HCT116 (cell line): ENCODE measurements around the gene TET2. TPM values are rescaled to one million over a fixed set of nuclear protein-coding genes. Genes with fewer than 3 reads are reported as not detected.

Experiments
- ATAC-seq: fragments of 200-7000 bp; cut with Tn5 transposase; 2 replicates; pipeline ENCODE4 v1.9.1; 2020; ENCODE audit warnings: mild to moderate bottlenecking, moderate library complexity
- BruUV-seq: library from RNA; stranded (reverse); fragments of 400-500 nt; replicated peaks from 2 replicates; lab custom pipeline; 2021; lab: Mats Ljungman, UMichigan
- CTCF ChIA-PET: fragments of 300-600 bp; sonication (Branson Sonifier 250); formaldehyde crosslinking; loops from one replicate; lab custom pipeline; 2021; ENCODE audit warnings: antibody characterized with exemption; lab: Charles Lee
- POLR2A ChIA-PET: fragments of 300-600, 350-600 bp; sonication (Branson Sonifier 250); formaldehyde crosslinking; loops from one replicate; lab custom pipeline; 2021; ENCODE audit warnings: antibody characterized with exemption; lab: Charles Lee
- RAD21 ChIA-PET, 2 experiments: fragments of 300-600 bp; sonication (Branson Sonifier 250); formaldehyde crosslinking; loops; one replicate each; lab custom pipeline; 2023; ENCODE audit warnings: low total read pairs in 2 of 2; ENCODE audit not compliant: uncharacterized antibody in 2 of 2, unreplicated experiment in 2 of 2, low non-redundant PET in 1 of 2; lab: Charles Lee
- DNase-seq: peaks from one replicate; pipeline ENCODE4 v3.0.0-alpha.2; 2010; ENCODE audit warnings: low read depth, low spot score
- H2AFZ ChIP-seq: fragments of 200-600 bp; shearing (Covaris generic), sonication (generic); 2 replicates; pipeline ENCODE4 v1.6.1; 2017; ENCODE audit warnings: low read depth, mixed run types, mixed read lengths, antibody characterized with exemption, low read length; ENCODE audit not compliant: poor library complexity, severe bottlenecking
- H3K27ac ChIP-seq: 2 replicates; pipeline ENCODE4 v1.5.1; 2012; ENCODE audit warnings: low read depth, low read length
- H3K27me3 ChIP-seq: fragments of 200-600 bp; sonication (generic); 2 replicates; pipeline ENCODE4 v1.6.1; 2016; ENCODE audit warnings: mixed run types, low read length, mixed read lengths; ENCODE audit not compliant: insufficient read depth
- H3K36me3 ChIP-seq, 2 experiments: fragments of 200-500 bp in 1 of 2; fragments of 200-600 bp in 1 of 2; sonication (Bioruptor generic) in 1 of 2; sonication (generic) in 1 of 2; 2 replicates each; pipeline versions ENCODE4 v1.5.1 to v1.6.1; 2014 to 2016; ENCODE audit warnings: low read length in 2 of 2, inconsistent platforms in 1 of 2, mixed read lengths in 1 of 2, mixed run types in 1 of 2; ENCODE audit not compliant: insufficient read depth in 2 of 2, control insufficient read depth in 1 of 2
- H3K4me1 ChIP-seq, 2 experiments: fragments of 200-600 bp in 1 of 2; sonication (generic) in 1 of 2; 2 replicates each; pipeline versions ENCODE4 v1.5.1 to v1.6.1; 2012 to 2017; ENCODE audit warnings: low read length in 2 of 2, inconsistent platforms in 1 of 2, mild to moderate bottlenecking in 1 of 2, mixed read lengths in 1 of 2, mixed run types in 1 of 2, moderate library complexity in 1 of 2; ENCODE audit not compliant: insufficient read depth in 2 of 2, control insufficient read depth in 1 of 2
- H3K4me2 ChIP-seq: fragments of 200-600 bp; sonication (generic); 2 replicates; pipeline ENCODE4 v1.6.1; 2017; ENCODE audit warnings: mixed run types, low read length, mixed read lengths
- H3K4me3 ChIP-seq, 2 experiments: fragments of 200-600 bp in 1 of 2; sonication (generic) in 1 of 2; replicated peaks in 1 of 2; 2 replicates each; pipeline ENCODE4 v1.5.1; 2011 to 2016; ENCODE audit warnings: low read length in 2 of 2, control low read depth in 1 of 2, low read depth in 1 of 2, mild to moderate bottlenecking in 1 of 2, mixed read lengths in 1 of 2, mixed run types in 1 of 2
- H3K79me2 ChIP-seq: fragments of 200-600 bp; sonication (generic); 2 replicates; pipeline ENCODE4 v1.6.1; 2017; ENCODE audit warnings: mild to moderate bottlenecking, mixed run types, low read length, moderate library complexity, mixed read lengths; ENCODE audit not compliant: insufficient read depth
- H3K9ac ChIP-seq: fragments of 200-600 bp; sonication (generic); 2 replicates; pipeline ENCODE4 v1.6.1; 2016; ENCODE audit warnings: low read length, mixed read lengths
- H3K9me2 ChIP-seq: fragments of 200-600 bp; sonication (generic), shearing (Covaris generic); 2 replicates; pipeline ENCODE4 v1.6.1; 2017; ENCODE audit warnings: mixed run types, mild to moderate bottlenecking, moderate library complexity; ENCODE audit not compliant: insufficient read depth
- H3K9me3 ChIP-seq, 2 experiments: fragments of 200-500 bp in 1 of 2; fragments of 200-600 bp in 1 of 2; sonication (Bioruptor generic) in 1 of 2; sonication (generic) in 1 of 2; 2 replicates each; pipeline ENCODE4 v1.6.1; 2014 to 2017; ENCODE audit warnings: low read length in 2 of 2, mixed read lengths in 2 of 2, inconsistent platforms in 1 of 2, low read depth in 1 of 2, mild to moderate bottlenecking in 1 of 2, mixed run types in 1 of 2, moderate library complexity in 1 of 2; ENCODE audit not compliant: control insufficient read depth in 1 of 2, insufficient read depth in 1 of 2
- H4K20me1 ChIP-seq: fragments of 200-600 bp; sonication (generic), shearing (Covaris generic); 2 replicates; pipeline ENCODE4 v1.6.1; 2017; ENCODE audit warnings: mixed run types, mild to moderate bottlenecking, moderate library complexity; ENCODE audit not compliant: insufficient read depth
- CEBPB ChIP-seq: IDR thresholded peaks from 2 replicates; pipeline ENCODE4 v1.6.1; 2012; ENCODE audit warnings: low read depth
- CTCF ChIP-seq, 3 experiments: fragments of 200-600 bp in 1 of 3; sonication (generic) in 1 of 3; IDR thresholded peaks in 2 of 3; conservative IDR thresholded peaks in 1 of 3; 2 replicates each; pipeline ENCODE4 v1.5.1; 2012 to 2017; ENCODE audit warnings: low read depth in 2 of 3, low read length in 2 of 3, antibody characterized with exemption in 1 of 3, borderline replicate concordance in 1 of 3, control low read depth in 1 of 3, mild to moderate bottlenecking in 1 of 3, mixed read lengths in 1 of 3, mixed run types in 1 of 3, moderate library complexity in 1 of 3; ENCODE audit not compliant: insufficient read depth in 1 of 3
- EZH2 ChIP-seq: fragments of 200-600 bp; sonication (generic); IDR thresholded peaks from 2 replicates; pipeline ENCODE4 v1.6.1; 2017; ENCODE audit warnings: antibody characterized with exemption, mixed run types
- EZH2phosphoT487 ChIP-seq: fragments of 200-600 bp; IDR thresholded peaks from 2 replicates; pipeline ENCODE4 v1.6.1; 2018; ENCODE audit warnings: antibody characterized with exemption, borderline replicate concordance
- FOSL1 ChIP-seq: IDR thresholded peaks from 2 replicates; pipeline ENCODE4 v1.6.1; 2012; ENCODE audit warnings: low read depth
- POLR2A ChIP-seq: IDR thresholded peaks from 2 replicates; pipeline ENCODE4 v1.7.0; 2011; ENCODE audit warnings: borderline replicate concordance; ENCODE audit not compliant: insufficient read depth, insufficient read length; ENCODE audit errors: extremely low read depth
- RAD21 ChIP-seq: IDR thresholded peaks from 2 replicates; pipeline ENCODE4 v1.6.1; 2012; ENCODE audit warnings: low read depth, mild to moderate bottlenecking
- SIN3A ChIP-seq: IDR thresholded peaks from 2 replicates; pipeline ENCODE4 v1.6.1; 2012; ENCODE audit warnings: low read depth
- TCF7L2 ChIP-seq: IDR thresholded peaks from 2 replicates; pipeline ENCODE4 v1.7.0; 2011; ENCODE audit warnings: borderline replicate concordance, inconsistent platforms; ENCODE audit not compliant: insufficient read depth, insufficient read length; ENCODE audit errors: extremely low read depth
- YY1 ChIP-seq: IDR thresholded peaks from 2 replicates; pipeline ENCODE4 v1.6.1; 2011; ENCODE audit warnings: low read length, low read depth, moderate library complexity, mild to moderate bottlenecking; ENCODE audit not compliant: insufficient replicate concordance; ENCODE audit errors: extremely low read depth
- ZFX ChIP-seq: fragments of 450-650 bp; IDR thresholded peaks from 2 replicates; pipeline ENCODE4 v1.6.1; 2017
- ZNF274 ChIP-seq: fragments of 200-500 bp; sonication (Bioruptor generic); IDR thresholded peaks from 2 replicates; pipeline ENCODE4 v1.6.1; 2014; ENCODE audit warnings: mild to moderate bottlenecking, low read depth, low read length, inconsistent platforms
- intact Hi-C: fragments of 100-400 bp; cut with micrococcal nuclease; formaldehyde crosslinking; loops from 2 replicates; pipeline ENCODE4 v1.10.0; 2022
- total RNA-seq: library from RNA; stranded (reverse); gene quantifications from one replicate; pipeline ENCODE4 v1.2.1, GENCODE V29; 2021; ENCODE audit not compliant: unreplicated experiment
- TF ChIP-seq, protein P1 (sequence below): IDR thresholded peaks from 2 replicates; pipeline ENCODE4 v1.6.1; 2012
- TF ChIP-seq, protein P2 (sequence below): IDR thresholded peaks from 2 replicates; pipeline ENCODE4 v1.6.1; 2012
- TF ChIP-seq, protein P3 (sequence below): IDR thresholded peaks from 2 replicates; pipeline ENCODE4 v1.6.1; 2012; ENCODE audit warnings: low read depth

Gene TET2
- total RNA-seq, 1 experiment from 2014 or later = 9.7 TPM

DNA sequence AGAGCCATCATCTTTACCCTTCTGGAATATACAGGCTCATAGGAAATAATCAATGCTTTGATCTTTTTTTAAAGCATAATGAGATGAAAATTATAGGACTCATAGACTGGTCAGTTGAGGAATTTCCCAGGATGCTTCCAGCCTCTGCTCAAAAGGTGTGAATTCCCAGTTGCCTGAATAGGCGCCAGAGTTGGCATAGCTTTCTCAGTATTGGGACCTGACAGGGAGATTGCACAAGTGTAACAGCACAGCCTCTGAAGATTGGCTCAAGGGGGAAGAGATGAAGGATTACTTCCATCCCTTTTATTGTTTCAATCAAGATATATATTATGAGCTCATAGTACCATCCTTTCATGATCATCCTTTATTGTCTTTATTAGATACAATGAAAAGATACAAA, 17.9 kb downstream of the TET2 start:
- TF ChIP-seq ZNF274 (no peak), ZFX (no peak), YY1 (no peak), FOSL1 (no peak), EZH2phosphoT487 (no peak), RAD21 (no peak), CTCF (IDR thresholded peaks at IDR 0.05 in 2 of 3, conservative IDR thresholded peaks at IDR 0.05 in 1 of 3; ENCODE audit: borderline replicate concordance in 1 of 3, insufficient read depth in 1 of 3, low read depth in 2 of 3, low read length in 2 of 3) (no peak), EZH2 (no peak), SIN3A (no peak), POLR2A (no peak), CEBPB (no peak), TCF7L2 (no peak)
- TF ChIP-seq, protein P1, sequence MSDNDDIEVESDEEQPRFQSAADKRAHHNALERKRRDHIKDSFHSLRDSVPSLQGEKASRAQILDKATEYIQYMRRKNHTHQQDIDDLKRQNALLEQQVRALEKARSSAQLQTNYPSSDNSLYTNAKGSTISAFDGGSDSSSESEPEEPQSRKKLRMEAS = no peak
- TF ChIP-seq, protein P2, sequence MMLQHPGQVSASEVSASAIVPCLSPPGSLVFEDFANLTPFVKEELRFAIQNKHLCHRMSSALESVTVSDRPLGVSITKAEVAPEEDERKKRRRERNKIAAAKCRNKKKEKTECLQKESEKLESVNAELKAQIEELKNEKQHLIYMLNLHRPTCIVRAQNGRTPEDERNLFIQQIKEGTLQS = no peak
- TF ChIP-seq, protein P3, sequence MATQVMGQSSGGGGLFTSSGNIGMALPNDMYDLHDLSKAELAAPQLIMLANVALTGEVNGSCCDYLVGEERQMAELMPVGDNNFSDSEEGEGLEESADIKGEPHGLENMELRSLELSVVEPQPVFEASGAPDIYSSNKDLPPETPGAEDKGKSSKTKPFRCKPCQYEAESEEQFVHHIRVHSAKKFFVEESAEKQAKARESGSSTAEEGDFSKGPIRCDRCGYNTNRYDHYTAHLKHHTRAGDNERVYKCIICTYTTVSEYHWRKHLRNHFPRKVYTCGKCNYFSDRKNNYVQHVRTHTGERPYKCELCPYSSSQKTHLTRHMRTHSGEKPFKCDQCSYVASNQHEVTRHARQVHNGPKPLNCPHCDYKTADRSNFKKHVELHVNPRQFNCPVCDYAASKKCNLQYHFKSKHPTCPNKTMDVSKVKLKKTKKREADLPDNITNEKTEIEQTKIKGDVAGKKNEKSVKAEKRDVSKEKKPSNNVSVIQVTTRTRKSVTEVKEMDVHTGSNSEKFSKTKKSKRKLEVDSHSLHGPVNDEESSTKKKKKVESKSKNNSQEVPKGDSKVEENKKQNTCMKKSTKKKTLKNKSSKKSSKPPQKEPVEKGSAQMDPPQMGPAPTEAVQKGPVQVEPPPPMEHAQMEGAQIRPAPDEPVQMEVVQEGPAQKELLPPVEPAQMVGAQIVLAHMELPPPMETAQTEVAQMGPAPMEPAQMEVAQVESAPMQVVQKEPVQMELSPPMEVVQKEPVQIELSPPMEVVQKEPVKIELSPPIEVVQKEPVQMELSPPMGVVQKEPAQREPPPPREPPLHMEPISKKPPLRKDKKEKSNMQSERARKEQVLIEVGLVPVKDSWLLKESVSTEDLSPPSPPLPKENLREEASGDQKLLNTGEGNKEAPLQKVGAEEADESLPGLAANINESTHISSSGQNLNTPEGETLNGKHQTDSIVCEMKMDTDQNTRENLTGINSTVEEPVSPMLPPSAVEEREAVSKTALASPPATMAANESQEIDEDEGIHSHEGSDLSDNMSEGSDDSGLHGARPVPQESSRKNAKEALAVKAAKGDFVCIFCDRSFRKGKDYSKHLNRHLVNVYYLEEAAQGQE = no peak
- ATAC-seq (no peak), DNase-seq (no peak)
- no peaks in the 10 kb centered on the region for H4K20me1 ChIP-seq
- POLR2A ChIA-PET = no interaction called here
- no peak overlapping the region for H3K4me2 ChIP-seq
- peaks cover 21% of the 10 kb centered on the region for H3K79me2 ChIP-seq
- H3K27ac ChIP-seq = no peak overlapping the region
- no TSS peak for BruUV-seq
- intact Hi-C loops = no loop called here
- CTCF ChIA-PET = no interaction called here
- no peak overlapping the region for H2AFZ ChIP-seq
- no peaks in the 10 kb centered on the region for H3K36me3 ChIP-seq
- H3K27me3 ChIP-seq = no peaks in the 10 kb centered on the region
- no peaks in the 10 kb centered on the region for H3K9me3 ChIP-seq
- no peaks in the 10 kb centered on the region for H3K9me2 ChIP-seq
- H3K4me1 ChIP-seq = no peaks in the 10 kb centered on the region
- no peak overlapping the region for H3K4me3 ChIP-seq
- RAD21 ChIA-PET = no interaction called here
- H3K9ac ChIP-seq = no peak overlapping the region
